ENCODE measurements around the gene LBHD2.
"Not testable (repeated sequence)": the region's sequence is repeated elsewhere in the genome, so short reads cannot be mapped to it uniquely, and the experiment has no call there.

Gene LBHD2

GRCh38 chr14:103084021-103084919, at the start of gene LBHD2:
TSS of gene LBHD2 (plus strand) at chr14:103084210. CDS start at chr14:103086013, 1,803 bp downstream.
- peak within 1 kb of the TSS; percentile 4 for H3K4me3 ChIP-seq (ENCODE audit: low read depth, low read length)

DNA sequence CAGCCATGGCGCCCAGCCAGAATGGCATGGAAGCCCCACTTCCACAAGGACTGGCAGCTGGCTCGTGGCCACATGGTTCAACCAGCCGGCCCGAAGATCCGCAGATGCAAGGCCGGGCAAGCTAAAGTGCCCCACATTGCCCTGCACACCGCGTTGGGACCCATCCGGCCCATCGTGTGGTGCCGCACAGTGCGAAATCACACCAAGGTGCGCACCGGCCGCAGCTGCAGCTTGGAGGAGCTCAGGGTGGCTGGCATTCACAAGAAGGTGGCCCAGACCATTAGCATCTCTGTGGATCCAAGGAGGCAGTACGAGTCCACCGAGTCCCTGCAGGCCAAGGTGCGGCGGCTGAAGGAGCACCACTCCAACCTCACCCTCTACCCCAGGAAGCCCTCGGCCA, 42.5 kb upstream of the LBHD2 start:
- no peak overlapping the region for H3K4me3 ChIP-seq (ENCODE audit: low read depth, low read length)

DNA sequence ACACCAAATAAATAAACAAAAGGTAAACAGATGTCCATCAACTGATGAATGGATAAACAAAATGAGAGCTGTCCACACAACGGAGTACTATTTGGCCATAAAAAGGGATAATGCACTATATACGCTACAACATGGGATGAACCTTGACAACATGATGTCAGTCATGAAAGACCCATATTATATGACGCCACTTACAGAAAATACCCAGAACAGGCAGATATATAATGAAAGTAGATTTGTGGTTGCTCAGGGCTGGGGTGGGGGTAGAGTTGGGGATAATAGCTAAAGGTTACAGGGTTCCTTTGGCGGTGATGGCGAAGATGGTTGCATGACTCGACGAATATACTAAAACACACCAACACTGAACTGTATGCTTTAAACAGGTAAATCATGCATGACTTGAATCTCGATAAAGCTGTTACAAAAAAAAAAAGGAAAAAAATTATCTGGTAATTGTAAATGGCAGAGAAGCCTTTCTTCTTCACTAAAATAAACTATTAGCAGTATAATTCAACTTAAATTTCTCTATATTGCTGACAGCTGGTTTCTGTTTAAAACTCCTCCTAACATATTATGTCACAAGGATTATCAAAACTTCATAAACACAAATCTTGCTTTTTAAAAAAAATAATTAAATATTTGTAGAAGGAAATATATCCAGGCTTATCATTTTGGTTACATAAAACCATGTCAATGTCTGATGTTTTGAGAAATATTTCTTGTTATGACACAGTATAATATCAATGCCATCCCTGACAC, 40.6 kb upstream of the LBHD2 start:
- no peak overlapping the region for H3K4me3 ChIP-seq (ENCODE audit: low read depth, low read length)

DNA sequence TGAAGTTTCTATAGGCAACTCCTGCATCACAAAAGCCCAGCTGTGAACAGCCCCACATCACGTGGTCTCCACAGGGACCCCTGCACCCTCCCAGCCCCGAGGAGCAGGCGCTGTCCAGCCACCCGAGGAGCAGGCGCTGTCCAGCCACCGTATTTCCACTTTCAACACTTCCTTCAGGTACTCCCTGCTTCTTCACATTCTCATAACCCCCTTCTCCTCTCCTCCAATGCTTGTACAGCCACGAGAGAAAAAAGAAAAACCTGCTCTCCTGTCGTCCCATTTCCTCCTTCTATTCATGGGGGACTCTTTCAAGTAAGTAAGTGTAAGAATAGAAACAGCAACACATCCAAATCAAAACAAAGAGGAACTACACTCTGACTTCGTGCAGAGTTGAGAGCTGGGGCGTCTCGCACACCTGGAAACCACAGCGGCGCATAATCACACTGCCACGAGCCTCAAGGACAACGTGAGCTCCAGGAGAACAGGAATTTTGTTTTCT, 38.6 kb upstream of the LBHD2 start:
- no peak overlapping the region for H3K4me3 ChIP-seq (ENCODE audit: low read depth, low read length)

- not testable (repeated sequence) for H3K4me3 ChIP-seq (ENCODE audit: low read depth, low read length)
Measured at GRCh38 chr14:103047453-103047852, 36.6 kb upstream of the LBHD2 start.

DNA sequence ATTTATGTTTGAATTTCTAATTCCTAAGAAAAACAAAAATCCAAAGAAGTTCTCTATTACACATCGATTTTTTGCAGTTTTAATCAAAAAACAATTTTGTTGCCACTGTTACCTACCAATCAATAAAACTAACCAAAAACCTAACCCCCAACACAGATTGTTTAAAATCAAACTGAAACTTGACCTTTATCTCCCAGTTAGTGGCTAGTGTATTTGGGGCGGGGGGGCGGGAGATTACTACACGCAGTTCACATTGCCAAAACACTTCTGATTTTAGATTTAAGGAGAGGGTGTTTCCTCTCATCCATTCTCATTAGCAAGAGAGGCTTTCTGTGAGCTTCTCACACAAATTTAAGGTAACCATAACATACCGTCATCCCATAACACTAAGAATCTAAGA, 33.1 kb upstream of the LBHD2 start:
- no peak overlapping the region for H3K4me3 ChIP-seq (ENCODE audit: low read depth, low read length)

- H3K4me3 ChIP-seq (ENCODE audit: low read depth, low read length), result no peak overlapping the region
Measured at GRCh38 chr14:103052407-103052806, 31.6 kb upstream of the LBHD2 start.

DNA sequence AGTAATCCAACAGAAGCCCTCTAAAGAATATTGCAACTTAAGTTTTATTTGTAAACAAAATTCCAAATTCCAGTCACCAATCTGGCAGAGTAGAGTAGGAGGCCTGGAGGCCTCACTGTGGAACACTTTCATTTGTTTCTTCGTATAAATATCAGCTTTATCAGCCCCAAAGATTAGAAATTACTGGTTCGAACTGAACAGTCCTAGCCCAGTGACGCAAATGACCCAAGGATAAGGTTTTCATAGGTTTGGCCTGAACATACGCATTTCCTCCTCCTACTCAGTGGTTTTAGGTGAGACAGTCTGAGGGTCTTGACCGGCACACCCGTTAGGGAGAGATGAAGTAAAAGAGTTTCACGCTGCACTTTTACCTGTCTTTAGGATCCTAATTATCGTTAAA, 28.3 kb upstream of the LBHD2 start:
- H3K4me3 ChIP-seq (ENCODE audit: low read depth, low read length), result no peak overlapping the region

- H3K4me3 ChIP-seq (ENCODE audit: low read depth, low read length), result peak overlapping the region; percentile 96
Measured at GRCh38 chr14:103056322-103057027, 27.5 kb upstream of the LBHD2 start.

DNA sequence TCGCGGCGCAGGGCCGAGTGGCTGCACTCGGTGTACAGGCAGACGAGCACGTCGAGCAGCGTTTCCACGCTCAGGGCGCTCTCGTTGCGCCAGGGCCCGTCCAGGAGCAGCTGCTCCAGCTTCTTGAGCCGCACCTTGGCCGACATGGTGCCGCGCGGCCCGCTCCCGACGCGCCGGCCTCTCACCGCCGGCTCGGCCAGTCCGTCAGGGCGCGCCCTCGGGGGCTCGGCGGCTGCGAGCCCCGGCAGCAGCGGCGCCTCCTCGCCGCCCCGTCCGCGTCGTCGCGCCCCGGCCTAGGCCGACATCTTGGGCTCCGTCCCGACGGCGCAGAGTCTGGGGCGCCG, 27.0 kb upstream of the LBHD2 start:
- H3K4me3 ChIP-seq (ENCODE audit: low read depth, low read length), result peak overlapping the region; percentile 96

GRCh38 chr14:103057372-103058163, 26.4 kb upstream of the LBHD2 start, which contains the start of gene CDC42BPB:
TSS of gene CDC42BPB (minus strand) at chr14:103057549. CDS start at chr14:103057173, 376 bp downstream.
- peak within 1 kb of the TSS; percentile 96 for H3K4me3 ChIP-seq (ENCODE audit: low read depth, low read length)

DNA sequence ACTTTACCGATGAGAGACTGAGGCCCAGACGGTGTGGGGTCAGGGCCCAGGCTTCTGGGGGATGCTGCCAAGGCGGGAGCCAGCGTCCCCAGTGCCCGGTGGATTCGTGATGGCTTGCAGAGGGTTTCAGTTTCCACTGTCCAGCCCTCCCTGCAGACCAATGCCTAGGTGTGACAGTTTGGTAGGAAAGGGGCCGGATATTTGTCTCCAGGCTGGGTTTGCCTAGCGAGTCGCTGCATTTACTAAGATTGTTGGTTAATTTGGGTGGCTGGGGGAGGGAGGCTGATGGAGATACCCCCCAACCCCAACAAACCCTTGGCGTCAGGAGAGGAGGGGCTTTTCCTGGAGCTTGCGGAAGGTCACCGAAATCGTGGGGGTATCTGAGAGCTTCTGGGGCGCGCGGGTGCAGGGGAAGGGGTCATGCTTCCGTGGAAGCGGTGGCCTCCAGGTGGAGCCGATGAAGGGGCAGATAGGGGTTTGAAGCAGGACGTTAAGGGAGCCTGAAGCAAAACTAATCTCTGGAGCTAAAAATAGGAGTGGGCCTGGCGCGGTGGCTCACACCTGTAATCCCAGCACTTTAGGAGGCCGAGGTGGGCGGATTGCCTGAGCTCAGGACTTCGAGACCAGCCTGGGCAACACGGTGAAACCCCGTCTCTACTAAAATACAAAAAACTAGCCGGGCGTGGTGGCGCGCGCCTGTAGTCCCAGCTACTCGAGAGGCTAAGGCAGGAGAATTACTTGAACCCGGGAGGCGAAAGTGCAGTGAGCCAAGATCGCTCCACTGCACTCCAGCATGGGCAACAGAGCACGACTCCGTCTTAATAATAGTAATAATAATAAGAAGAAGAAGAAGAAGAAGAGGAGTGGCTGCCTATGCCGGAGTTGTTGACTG, 25.6 kb upstream of the LBHD2 start:
- H3K4me3 ChIP-seq (ENCODE audit: low read depth, low read length), result peak overlapping the region; percentile 76

DNA sequence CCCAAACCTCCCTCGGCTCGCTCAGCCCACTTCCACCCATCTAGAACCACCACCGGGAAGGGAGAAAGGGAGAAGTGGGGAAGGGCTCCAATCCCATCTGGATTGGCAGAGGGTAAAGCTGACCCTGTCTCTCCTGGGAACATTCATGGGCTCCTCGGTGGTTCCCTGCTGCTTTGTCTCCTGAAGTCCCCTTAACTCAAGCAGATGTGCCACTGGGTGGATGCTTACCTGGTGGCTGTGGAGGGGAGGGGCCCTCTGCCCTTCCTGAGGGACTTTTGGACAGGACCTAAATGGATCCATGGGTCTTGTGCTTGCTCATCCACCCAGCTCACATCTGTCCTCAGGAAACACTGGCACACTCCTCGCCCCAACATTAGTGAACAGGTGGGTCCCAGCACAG, 24.5 kb upstream of the LBHD2 start:
- H3K4me3 ChIP-seq (ENCODE audit: low read depth, low read length), result no peak overlapping the region

DNA sequence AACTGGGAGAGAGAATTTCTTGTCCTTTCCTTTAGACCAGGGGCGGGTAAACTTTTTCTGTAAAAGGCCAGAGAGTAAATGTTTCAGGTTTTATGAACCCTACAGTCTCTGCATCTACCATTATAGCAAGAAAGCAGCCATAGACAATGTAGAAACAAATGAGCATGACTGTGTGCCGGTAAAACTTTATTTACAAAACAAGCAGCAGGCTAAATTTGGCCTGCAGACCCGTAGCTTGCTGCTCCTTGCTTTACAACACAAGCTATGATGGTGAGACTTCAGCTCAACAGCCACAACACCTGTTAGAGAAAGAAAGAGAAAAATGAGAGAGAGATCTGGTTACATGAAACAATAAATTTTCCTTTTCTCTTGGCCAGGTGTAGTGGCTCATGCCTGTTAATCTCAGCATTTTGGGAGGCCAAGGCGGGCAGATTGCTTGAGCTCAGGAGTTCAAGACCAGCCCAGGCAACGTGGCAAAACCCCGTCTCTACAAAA, 22.5 kb upstream of the LBHD2 start:
- no peak overlapping the region for H3K4me3 ChIP-seq (ENCODE audit: low read depth, low read length)

DNA sequence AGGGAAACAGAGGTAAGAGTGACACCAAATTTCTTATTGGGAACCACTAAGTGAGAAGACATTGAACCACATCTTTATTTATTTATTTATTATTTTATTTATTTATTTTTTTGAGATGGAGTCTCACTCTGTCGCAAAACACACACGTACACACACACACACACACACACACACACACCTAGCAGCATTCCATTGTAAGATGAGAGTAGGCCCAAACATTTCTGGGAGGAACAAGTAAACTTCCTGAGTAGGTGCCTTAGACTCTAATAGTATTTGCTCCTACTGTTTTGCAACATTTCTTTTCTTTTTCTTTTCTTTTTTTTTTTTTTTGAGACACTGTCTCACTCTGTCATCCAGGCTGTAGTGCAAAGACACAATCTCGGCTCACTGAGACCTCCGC, 19.6 kb upstream of the LBHD2 start:
- no peak overlapping the region for H3K4me3 ChIP-seq (ENCODE audit: low read depth, low read length)

DNA sequence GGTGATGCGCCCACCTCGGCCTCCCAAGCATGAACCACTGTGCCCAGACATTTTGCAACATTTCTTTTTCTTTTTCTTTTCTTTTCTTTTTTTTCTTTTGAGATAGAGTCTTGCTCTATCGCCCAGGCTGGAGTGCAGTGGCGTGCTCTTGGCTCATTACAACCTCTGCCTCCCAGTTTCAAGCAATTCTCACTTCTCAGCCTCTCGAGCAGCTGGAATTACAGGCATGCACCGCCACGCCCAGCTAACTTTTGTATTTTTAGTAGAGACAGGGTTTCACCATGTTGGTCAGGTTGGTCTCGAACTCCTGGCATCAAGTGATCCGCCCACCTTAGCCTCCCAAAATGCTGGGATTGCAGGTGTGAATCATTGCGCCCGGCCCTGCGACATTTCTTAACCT, 19.0 kb upstream of the LBHD2 start:
- H3K4me3 ChIP-seq (ENCODE audit: low read depth, low read length), result no peak overlapping the region

GRCh38 chr14:103065861-103066260, 18.1 kb upstream of the LBHD2 start:
- no peak overlapping the region for H3K4me3 ChIP-seq (ENCODE audit: low read depth, low read length)

- no peak overlapping the region for H3K4me3 ChIP-seq (ENCODE audit: low read depth, low read length)
Measured at GRCh38 chr14:103066399-103066798, 17.6 kb upstream of the LBHD2 start.

GRCh38 chr14:103067231-103067954, 16.6 kb upstream of the LBHD2 start:
- H3K4me3 ChIP-seq (ENCODE audit: low read depth, low read length), result no peak overlapping the region
